Ammon's horn (tissue), 1 donor: ENCODE data around the gene PFKFB2.

Experiments
- DNase-seq: peaks from one replicate; pipeline ENCODE4 v3.0.0-alpha.2; 2016; ENCODE audit warnings: low spot score

PFKFB2 gene

GRCh38 chr1:207021876-207022596 lies 31.0 kb upstream of the PFKFB2 start:
- DNase-seq = no peak

DNA sequence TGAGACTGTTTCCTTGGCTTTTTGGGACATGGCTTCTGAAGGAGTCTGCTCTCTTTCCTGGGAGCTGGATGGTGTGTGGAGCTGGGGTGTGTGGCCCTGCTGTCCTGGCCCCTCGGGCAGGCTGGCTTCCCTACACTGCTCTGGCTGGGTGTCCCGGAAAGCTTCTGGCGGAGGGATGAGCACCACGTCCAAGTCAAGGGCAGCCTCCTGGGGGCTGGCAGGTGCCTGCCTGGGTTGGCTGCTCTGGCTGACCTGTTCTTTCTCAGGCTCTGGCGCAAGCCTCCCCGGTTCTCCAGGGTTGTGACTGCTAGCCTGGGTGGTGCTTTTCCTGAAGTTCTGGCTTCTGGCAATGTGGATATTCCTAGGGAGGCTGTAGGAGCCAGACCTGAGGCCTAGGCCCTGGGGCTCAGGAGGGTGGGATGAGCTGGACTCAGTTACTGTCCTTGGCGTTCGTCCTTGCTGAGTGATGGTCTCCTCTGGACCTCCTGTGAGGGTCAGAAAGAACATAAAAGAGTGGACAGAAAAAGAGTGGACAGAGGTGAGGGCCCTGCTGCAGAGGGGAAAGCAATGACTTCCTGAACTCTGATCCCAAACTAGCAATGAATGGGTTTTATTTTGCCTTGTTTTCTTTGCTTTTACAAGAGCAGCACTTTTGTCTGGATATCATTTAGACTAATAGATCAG lies 29.9 kb upstream of the PFKFB2 start:
- no peak for DNase-seq

DNA sequence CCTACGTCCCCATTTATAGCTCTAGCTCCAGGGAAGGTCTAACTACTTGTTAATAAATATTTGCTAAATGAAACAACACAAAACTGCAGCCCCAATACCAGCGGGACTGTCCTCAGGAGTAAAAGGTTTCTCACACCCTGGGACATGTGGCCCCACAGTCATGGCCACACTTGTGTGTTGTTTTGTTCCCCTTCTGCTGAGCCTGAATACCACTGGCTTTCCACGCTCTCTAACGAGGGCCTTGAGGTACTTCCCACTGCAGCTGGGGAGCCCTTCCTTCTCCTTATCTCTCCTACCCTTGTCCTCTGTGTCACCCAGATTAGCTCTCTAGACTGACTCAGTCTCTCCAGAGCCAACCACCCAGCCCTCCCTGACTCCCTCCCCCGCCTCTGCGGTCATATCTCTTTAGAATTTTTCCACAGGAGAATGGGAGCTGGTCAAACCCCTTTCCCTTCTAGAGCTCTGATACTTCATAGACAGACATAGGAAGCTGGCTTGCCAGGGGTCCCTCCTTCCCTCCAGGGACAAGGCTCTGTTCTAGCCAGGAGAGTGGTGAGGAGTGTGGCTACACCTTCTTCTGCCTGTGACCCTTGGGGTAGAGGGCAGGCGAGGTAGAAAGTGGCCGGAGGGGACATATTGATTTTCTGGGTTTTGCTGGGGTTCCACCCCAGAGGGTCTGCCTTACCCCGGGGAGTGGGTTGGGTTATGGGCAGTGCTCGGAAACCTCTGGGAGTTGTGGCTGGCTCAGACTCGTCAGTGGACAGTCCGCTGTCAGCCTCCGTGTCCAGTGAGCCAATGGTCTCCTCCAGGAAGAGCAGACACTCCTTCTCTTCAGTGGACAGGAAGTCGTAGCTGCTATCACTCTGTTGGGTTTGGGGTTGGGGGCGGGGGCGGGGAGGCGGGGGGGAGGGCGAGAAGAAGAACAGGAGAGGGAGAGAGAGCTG lies 28.6 kb upstream of the PFKFB2 start:
- peak; percentile 15 for DNase-seq

DNA sequence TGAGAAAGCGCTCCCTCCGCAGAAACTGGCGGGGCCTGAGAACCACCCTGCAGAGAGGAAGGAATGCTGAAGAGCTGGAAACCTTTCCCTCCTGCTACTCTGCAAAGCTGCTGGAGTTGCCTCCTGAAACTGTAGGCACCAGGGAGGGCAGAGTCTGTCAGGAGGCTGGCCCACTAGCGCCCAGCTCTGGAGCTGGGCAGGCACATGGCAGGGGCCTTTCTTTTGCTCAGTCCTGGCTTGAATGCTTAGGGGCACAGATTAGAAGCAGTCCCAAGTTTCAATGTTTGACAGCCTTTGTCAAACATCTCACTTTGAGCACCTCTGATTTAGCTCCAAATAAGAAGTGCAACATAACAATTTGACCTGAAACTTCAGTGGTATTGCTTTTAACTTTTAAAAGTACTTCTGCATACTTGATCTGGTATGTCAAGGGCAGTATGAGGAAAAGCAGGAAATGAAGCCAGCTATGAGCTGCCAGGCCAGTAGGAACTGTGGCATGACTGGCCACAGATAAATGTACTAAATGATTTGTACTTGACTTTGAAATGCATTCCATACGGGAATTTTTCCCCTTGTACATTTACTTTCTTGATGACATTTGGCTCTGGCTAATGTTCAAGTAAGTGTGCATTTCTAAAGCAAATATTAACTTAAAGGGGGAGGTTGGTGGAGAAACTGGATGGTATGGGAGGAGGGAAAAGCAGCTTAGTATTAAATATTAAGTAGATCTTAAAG lies 27.8 kb upstream of the PFKFB2 start:
- DNase-seq = no peak

GRCh38 chr1:207026104-207026534 lies 27.0 kb upstream of the PFKFB2 start:
- no peak for DNase-seq

GRCh38 chr1:207027206-207027777 lies 25.8 kb upstream of the PFKFB2 start:
- no peak for DNase-seq

- DNase-seq = no peak
Observed at GRCh38 chr1:207027921-207028320, 25.2 kb upstream of the PFKFB2 start.

GRCh38 chr1:207028884-207029650 lies 24.0 kb upstream of the PFKFB2 start:
- no peak for DNase-seq

GRCh38 chr1:207029701-207030521 lies 23.2 kb upstream of the PFKFB2 start:
- no peak for DNase-seq

GRCh38 chr1:207030522-207031009 lies 22.5 kb upstream of the PFKFB2 start:
- DNase-seq = no peak

DNA sequence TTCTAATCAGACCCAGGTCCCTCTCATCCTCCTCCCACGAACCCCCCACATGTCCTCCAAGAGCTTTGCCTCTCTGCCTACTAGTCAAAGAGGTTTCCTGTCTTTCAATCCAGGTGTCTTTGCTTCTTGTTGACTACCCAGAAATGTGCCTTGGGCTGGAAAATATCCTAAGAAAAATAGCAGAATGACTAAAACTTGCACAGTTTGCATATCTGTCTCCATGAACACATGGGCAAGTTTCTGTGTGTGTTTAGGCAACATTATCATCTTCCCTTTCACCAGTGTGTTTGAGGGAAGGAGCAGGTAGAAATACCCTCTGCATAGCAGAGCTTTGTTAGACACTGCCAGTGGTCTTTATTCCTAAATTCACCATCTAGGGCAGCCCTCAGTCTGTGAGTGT lies 22.1 kb upstream of the PFKFB2 start:
- no peak for DNase-seq

DNA sequence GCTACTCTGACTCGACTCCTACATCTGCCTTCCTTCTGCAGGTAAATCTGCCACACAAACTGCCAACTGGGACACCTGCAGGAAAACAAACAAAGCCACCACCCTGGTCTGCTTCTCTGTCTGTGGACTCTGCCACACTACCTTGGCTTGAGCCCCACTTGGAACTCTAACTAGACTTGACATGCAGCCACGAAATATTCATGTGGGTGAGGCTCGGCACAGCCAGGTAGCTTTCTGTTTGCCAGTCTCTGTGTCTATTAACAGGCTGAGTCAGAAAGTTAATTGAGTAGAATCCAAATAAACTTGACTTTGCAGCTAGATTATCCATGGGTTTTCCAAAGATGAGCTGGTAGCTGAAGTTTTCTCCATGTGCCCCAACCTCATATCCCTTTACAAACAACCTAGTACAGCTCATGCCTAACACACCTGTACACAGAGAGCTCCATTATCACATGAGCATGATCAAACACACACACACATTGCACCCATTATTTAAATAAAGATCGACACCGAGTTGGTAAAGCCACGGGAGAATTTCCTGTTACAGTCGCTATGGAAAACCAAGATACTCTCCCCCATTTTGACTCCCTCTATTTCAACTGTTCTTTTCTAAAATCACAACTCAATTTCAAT lies 21.3 kb upstream of the PFKFB2 start:
- no peak for DNase-seq

GRCh38 chr1:207032528-207033017 lies 20.5 kb upstream of the PFKFB2 start, which contains the start of gene C1orf116:
Gene C1orf116, minus strand, starts transcription at chr1:207032756. Its CDS starts 5,158 bp downstream, at chr1:207027598.
- DNase-seq = no peak

GRCh38 chr1:207033302-207033701 lies 19.8 kb upstream of the PFKFB2 start:
- no peak for DNase-seq

- DNase-seq = no peak
Observed at GRCh38 chr1:207034208-207034607, 18.9 kb upstream of the PFKFB2 start.

DNA sequence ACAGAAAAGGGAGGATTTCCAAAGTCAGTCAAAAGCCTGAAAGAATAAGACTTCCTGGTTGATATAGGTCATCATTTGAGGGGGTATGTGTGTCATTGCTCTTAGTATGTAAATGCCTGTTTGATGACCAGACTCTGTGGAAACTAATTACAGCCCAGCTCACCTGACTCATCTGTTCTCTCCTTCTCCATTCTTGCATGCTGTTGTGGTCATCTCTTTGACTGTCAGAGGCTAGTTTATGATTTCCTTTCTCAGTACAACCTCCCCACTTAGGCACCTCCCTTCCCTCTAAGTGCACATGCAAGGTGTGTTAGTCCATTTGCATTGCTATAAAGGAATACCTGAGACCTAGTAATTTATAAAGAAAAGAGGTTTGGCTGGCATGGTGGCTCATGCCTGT lies 18.1 kb upstream of the PFKFB2 start:
- DNase-seq = no peak

DNA sequence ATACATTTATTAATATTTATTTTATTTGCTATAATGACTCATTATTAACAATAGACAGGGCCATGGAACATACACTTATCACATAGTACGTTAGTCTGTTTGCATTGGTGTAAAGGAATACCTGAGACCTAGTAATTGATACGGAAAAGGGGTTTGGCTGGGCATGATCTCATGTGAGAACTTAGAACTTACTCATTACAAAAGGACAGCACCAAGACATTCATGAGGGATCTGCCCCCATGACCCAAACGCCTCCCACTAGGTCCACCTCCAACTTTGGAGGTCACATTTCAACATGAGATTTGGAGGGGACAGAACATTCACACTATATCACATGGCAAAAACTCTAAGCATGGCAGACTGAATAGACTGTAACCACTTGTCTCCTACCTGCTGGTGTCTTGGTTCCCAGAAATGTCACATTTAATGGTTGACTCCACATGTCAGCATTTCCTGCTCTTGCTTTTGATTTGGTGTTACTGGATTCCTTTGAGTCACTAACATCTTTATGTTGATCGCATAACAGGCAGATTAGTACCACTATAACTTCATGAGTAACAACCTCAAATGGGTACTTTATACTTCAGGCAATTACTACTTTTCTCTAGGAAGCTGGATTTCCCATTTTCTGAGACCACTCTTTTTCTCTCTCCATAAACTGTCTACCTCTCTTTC lies 17.1 kb upstream of the PFKFB2 start:
- no peak for DNase-seq

- no peak for DNase-seq
Observed at GRCh38 chr1:207036865-207037264, 16.2 kb upstream of the PFKFB2 start.
